AG08396 (cell line): ENCODE data around the gene PNCK.
"Not testable (repeated sequence)": the region's sequence is repeated elsewhere in the genome, so short reads cannot be mapped to it uniquely, and the experiment has no call there.

Experiments used
- DNase-seq: peaks from one replicate; pipeline ENCODE4 v3.0.0; 2012; ENCODE audit warnings: low spot score, mixed read lengths

PNCK gene

GRCh38 chrX:153685751-153686696 lies 12.4 kb upstream of the PNCK start:
- no peak for DNase-seq

- DNase-seq: no peak
Measured at GRCh38 chrX:153685156-153685536, 11.5 kb upstream of the PNCK start.

- DNase-seq: no peak
Measured at GRCh38 chrX:153684467-153685155, 11.0 kb upstream of the PNCK start.

GRCh38 chrX:153683486-153683885 lies 9.9 kb upstream of the PNCK start:
- DNase-seq: not testable (repeated sequence)

DNA sequence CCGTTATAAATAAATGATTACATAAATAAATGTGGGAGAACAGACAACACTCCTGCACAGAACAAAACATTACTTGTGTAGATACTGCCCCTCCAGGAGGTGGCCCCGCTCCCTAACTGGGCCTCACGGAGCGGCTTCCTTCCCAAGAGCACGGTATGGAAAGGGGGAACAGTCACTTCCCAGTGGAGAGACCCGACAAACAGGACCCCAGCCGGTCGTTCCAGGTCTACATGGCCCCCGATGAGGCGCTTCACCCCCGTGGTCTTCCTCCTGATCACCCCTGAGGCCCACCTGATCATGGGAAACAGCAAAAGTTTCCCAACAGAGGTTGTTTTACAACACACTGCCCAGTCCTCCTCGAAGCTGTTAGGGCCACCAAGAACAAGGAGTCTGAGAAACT lies 7.6 kb upstream of the PNCK start:
- no peak for DNase-seq

DNA sequence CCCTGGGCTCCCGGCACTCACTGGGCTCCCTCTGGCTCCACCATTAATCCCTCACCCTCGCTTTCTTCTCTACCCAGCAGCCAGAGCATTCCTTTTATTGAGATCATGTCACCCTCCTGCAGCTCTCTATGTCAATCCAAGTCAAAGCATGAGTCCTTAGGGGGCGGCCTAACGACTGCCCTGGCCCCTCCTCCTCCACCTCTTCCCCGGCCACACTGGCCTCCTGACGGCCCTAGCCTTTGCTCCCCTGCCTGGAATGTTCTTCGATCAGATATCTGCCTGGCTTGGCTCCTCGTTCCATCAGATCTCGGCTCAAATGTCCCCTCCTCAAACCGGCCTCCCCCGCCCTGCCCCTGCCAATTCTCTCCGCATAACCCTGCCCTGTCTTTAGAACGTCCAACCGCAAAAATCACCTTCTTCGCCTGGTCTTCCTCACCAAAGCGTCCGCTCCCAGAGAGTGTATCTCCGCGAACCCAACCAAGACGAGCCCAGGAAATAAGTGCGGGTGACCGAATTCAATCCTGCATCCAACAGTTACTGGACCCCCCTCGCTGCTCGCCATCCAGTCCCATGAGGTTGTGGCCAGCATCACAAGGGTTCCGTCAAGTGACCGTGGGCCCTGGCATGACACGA lies 722 bp upstream of the PNCK start:
- DNase-seq: no peak

DNA sequence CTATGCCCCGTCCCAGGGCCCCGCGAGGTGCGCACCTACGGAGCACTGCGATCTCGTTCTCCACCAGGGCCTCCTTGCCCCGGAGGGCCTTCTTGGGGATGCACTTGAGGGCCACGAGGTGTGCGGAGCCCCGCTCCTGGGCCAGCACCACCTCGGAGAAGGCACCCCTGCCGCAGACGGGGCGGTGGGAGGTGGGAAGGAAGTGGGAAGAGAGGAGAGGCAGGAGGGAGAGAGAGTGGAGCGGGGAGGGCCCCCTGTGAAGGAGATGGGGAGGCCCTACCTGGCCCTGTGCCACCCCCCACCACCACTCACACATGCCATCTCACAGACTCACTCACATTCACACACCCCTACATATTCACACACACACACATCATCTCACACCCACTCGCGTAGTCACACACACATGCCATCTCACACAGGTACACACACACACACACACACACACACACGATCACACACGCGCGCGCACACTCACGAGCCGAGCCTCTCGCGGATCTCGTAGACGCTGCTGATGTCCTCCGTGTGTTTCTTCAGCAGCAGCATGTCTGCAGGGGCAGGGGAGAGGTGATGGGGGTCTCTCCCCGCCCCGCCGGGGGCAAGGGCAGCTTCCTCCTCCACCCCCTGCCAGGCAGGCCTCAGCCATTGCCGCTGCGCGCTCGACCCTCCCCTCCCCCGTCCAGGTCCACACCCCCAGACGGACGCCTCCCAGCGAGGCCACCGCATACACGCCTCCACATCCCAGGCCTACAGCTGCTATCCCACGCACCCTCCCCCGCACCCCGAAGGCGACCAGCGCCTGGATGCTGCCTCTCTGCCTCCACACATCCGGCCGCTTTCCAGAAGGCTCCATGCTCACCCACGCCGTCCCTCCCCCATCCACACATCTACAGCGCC lies 834 bp downstream of the PNCK start:
- no peak for DNase-seq

DNA sequence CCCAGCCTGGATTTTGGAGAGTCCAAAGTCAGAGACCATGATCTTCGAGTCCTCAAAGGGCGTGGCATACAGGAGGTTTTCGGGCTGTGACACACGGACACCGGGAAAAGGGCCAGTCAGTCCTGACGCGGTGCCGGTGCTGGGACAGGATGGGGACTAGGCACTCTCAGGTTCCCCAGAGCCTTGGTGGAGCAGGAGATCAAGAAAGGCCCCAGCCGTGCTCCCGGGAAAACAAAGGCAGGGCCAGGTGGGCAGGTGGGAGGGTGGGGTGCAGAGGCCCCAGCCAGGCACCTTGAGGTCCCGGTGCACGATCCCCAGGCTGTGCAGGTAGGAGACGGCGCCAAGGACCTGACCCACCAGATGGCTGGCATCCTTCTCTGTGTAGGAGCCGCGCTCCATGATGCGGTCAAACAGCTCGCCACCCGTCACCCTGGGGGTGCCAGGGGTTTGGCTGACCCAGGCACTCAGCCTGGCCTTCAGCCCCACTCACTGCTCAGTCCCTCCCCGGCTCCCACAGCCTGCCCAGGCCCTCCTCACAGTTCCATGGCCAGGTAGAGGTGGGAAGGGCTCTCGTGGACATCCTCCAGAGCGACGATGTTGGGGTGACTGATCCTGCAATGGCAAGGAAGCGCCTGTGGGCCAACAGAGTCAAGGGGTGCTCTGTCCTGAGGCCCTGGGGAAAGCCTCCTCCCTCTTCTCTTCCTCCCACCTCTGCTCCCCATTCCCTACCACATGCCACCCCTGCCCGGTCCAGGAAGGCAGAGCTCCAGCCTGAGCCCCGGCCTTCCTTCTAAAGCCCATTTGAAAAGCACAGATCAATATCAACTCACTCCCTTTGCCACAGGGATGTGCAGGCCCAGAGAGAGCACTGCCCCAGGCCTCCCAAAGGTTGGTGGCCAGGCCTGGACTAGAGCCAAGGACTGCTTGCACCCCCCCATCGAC lies 1.8 kb downstream of the PNCK start:
- DNase-seq: no peak

DNA sequence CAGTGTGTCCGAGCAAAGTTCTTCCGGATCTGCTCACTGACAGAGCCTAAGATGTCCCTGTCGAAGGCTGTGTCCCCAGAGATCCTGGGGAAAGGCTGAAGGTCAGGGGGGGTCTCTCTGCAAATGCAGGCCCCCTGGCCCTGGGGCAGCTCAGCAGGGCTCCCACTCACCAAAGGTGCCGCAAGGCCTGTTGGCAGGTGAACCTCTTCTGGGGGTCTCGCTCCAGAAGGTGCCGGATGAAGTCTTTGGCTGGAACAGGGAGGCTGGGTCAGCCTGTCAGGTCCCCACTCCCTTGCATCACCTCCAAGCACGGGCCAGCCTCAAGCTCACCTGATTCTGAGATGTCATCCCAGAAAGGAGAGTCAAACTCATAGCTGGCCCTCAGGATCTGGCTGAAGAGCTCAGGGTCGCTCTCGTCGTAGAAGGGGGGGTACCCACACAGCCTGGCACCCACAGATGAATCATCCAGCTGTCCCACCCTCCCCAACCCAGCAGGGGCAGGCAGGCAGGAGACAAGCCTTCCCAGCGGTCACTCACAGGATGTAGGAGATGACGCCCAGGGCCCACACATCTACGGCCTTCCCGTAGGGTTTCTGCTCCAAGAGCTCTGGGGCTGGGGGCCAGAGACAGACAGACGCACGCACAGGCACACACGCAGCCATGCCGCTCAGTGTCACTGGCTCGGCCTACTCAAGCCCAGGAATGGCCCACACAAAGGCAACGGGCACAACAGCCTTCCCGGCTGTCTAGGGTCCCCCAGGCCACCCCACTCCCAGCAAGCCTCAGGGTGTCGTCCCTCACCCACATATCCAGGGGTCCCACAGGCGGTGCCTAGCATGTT lies 2.6 kb downstream of the PNCK start:
- no peak for DNase-seq

DNA sequence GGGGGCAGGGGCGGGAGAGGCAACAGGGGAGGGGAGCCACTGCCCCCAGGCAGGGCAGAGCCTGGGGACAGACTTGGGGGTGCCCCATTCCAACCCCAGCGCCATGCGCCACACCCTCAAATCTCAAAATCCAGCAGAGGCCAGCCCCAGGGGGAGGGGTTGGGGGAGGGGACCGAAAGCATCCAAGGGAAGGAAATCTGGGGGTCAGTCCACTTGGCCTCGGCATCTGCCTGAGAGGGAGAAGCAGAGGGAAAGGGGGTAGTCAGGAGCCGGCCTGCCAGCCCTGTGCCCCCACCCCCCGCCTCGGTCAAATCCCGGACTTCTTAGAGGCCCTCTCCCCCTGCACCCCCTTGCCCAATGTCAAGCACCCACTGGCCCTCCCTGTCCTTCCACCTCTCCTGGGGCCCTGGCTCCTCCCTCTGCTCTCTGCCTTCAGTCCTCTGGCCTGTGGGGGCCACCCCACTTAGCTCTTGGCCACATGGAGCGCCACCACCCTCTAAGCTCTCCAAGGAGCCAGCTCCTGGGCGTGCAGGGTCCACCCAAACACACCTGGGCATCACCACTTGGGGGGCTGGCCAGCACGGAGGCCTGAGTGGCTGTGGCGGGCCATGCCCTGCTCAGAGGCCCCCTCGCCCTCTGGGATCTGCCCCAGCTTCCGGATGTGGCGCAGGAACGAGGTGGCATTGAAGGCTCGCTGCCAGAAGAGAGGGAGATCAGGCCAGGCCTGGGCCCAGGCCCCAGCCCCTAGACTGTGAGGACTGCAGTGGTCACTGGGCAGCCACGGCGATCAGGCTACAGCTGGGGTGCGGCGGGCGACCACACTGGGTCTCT lies 3.5 kb downstream of the PNCK start:
- DNase-seq: no peak

GRCh38 chrX:153669174-153669890 lies 4.3 kb downstream of the PNCK start:
- DNase-seq: peak; percentile 64

DNA sequence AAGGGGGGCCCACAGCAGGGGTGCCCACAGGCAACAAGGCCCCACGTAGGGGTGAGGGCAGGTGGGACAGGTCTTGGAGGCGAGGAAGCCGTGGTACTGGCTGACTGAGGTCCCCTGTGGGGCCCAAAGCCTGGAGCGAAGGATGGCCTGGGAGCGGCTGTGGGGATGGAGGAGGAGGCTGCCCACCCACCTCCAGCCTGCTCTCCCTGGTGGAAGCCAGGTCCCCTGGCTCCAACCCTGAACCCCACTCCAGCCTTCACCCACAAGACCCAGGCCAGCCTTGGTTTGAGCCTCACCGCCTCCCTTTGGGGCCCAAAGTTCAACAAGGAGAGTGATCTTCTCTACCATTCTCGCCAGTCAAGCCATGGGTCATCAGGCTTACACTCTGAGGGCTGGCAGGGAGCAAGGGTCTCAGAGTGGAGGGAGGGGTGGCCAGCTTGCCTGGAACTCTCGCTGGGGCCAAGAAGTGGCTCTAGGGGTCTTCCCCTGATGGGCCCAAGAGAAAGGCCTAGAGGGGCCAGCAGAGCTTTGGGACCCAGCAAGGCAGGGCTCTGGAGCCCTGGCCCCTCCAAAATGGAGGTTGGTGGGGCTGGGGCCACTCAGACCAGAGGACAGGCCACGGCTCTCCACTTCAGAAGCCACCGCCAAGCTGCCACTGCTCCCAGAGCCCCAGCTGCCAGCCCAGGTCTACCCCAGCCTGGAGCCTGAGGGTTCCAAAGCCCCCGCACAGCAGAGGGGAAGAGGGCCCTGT lies 5.0 kb downstream of the PNCK start:
- no peak for DNase-seq

DNA sequence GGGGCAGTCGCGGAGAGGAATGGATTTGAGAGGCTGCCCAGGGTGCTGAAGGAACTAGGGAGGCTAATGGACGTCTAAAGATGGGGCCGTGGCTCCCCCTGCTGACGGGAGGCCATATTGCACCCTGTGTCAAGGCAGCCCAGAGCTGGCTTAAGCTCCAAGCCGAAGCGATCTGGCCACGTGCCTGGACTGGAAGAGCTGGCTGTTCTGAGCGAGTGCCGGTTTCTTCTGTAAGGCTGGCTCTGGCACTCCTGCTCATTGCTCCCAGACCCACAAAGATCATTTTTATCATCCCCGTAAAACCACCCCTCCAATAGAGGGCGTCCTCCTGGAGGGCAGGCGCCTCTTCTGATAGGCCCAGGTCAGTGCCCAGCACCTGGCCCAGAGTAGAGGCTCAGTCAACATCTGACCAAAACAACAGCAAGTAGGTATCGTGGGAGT lies 5.6 kb downstream of the PNCK start:
- DNase-seq: peak; percentile 88

DNA sequence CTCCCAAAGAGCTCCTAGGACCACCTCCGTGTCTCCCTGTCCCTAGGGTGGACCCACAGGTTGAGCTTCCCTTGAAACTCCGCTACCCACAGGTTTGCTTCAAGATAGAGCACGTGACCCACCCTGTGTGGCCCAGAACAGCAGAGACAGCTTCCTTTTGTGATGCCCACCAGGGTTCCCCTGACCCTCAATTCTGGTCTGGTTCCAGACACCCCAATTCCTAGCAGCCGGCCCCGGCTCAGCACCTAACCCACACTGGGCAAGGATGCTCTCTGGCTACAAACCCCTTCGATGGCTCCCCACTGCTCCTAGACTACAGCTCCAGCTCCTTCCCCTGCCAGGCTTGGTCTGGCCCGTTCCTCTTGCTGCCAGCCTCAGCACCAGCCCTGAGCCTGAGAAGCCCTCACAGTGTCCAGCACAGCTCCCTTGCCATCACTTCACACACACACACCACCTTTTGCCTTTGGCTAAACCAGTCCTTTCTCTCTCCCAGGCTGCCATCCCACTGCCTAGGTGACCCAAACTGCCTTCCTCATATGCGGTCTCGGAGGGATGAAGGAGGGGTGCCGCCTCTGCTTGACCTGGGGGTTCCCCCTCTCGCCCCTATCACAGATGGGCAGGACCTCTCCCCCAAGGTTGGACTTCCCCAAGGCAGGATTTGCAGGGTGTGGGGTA lies 6.2 kb downstream of the PNCK start:
- DNase-seq: peak; percentile 11

DNA sequence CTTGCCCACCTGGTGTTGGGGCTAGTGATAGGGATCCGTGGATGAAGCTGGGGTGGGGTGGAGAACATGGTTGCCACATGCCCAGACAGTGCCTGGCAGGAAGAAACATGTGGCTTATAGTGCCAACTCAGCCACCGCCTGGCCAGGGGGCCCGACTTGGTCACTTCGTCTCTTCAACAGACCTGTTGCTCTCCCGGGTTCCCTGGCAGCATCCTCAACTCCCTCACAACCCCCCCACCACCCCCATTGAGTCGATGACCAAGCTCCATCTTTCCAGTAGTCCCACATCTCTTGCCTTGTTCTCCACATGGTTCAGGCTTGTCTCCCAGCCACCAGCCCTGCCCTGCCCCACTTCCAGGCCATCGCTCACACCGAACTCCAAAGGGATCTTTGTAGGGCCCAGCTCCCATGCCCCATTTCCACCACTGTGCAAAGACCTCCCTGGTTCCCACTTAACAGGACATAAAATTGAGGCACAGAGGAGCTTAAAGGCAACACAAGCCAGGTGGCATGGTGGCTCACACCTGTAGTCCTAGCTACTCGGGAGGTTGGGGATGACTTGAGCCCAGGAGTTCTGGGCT lies 7.8 kb downstream of the PNCK start:
- no peak for DNase-seq

DNA sequence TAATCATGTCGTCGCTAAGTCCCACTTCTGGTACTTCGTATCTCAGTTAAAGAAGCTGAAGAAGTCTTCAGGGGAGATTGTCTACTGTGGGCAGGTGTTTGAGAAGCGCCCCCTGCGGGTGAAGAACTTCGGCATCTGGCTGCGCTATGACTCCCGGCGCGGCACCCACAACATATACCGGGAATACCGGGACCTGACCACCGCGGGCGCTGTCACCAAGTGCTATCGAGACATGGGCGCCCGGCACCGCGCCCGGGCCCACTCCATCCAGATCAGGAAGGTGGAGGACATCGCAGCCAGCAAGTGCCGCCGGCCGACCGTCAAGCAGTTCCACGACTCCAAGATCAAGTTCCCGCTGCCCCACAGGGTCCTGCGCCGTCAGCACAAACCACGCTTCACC lies 11.3 kb downstream of the PNCK start:
- no peak for DNase-seq
